IMR-90 (cell line): ENCODE measurements around the gene INAFM1. TPM values are rescaled to one million over a fixed set of nuclear protein-coding genes. Genes with fewer than 3 reads are reported as not detected.

Experiments used
- ATAC-seq: fragments of 200-7000 bp; cut with Tn5 transposase; 2 replicates; pipeline ENCODE4 v1.9.1; 2020; ENCODE audit warnings: low read depth, mild to moderate bottlenecking, moderate library complexity
- BruUV-seq: library from RNA; stranded (reverse); fragments of 400-500 nt; replicated peaks from 2 replicates; lab custom pipeline; 2021; lab: Mats Ljungman, UMichigan
- CTCF ChIA-PET: fragments of 300-600 bp; formaldehyde crosslinking; extraction: SDS; loops from one replicate; lab custom pipeline; 2021; ENCODE audit warnings: antibody characterized with exemption; lab: Yijun Ruan, JAX
- POLR2A ChIA-PET: fragments of 300-600 bp; sonication (Branson Sonifier 250); formaldehyde crosslinking; loops from one replicate; lab custom pipeline; 2022; ENCODE audit warnings: antibody characterized with exemption; ENCODE audit not compliant: unreplicated experiment; lab: Charles Lee
- DNase-seq: peaks from one replicate; pipeline ENCODE4 v3.0.0; 2013
- H2AFZ ChIP-seq: replicated peaks from 2 replicates; pipeline ENCODE3; 2013; ENCODE audit warnings: low read length, mild to moderate bottlenecking; ENCODE audit not compliant: poor library complexity
- H2AK5ac ChIP-seq: 2 replicates; pipeline ENCODE4 v1.6.1; 2013; ENCODE audit warnings: low read depth, low read length, inconsistent platforms
- H2AK9ac ChIP-seq: replicated peaks from 2 replicates; pipeline ENCODE3; 2013; ENCODE audit warnings: mild to moderate bottlenecking, low read depth, low read length, moderate library complexity; ENCODE audit not compliant: poor library complexity
- H2BK120ac ChIP-seq: 2 replicates; pipeline ENCODE4 v1.6.1; 2013; ENCODE audit warnings: low read depth, low read length, inconsistent platforms
- H2BK15ac ChIP-seq: 3 replicates; pipeline ENCODE4 v1.6.1; 2013; ENCODE audit warnings: low read depth, low read length, inconsistent platforms
- H2BK20ac ChIP-seq: 2 replicates; pipeline ENCODE4 v1.6.1; 2013; ENCODE audit warnings: low read depth, mild to moderate bottlenecking, inconsistent platforms, low read length, moderate library complexity
- H2BK5ac ChIP-seq: 2 replicates; pipeline ENCODE4 v1.6.1; 2013; ENCODE audit warnings: mild to moderate bottlenecking, low read depth, low read length, inconsistent platforms; ENCODE audit not compliant: poor library complexity, severe bottlenecking
- H3K14ac ChIP-seq: replicated peaks from 2 replicates; pipeline ENCODE4 v1.6.1; 2013; ENCODE audit warnings: low read depth, low read length, inconsistent platforms
- H3K18ac ChIP-seq: 2 replicates; pipeline ENCODE4 v1.6.1; 2013; ENCODE audit warnings: low read depth, low read length, control low read depth
- H3K23ac ChIP-seq: 2 replicates; pipeline ENCODE4 v1.6.1; 2013; ENCODE audit warnings: low read depth, low read length, inconsistent platforms
- H3K27ac ChIP-seq: 2 replicates; pipeline ENCODE4 v1.5.1; 2013; ENCODE audit warnings: mild to moderate bottlenecking, control low read depth, low read length; ENCODE audit not compliant: insufficient read depth
- H3K27me3 ChIP-seq: 2 replicates; pipeline ENCODE4 v1.6.1; 2013; ENCODE audit warnings: low read length; ENCODE audit not compliant: control insufficient read depth, insufficient read depth
- H3K36me3 ChIP-seq: 2 replicates; pipeline ENCODE4 v1.6.1; 2013; ENCODE audit warnings: low read length, mixed read lengths; ENCODE audit not compliant: control insufficient read depth, insufficient read depth
- H3K4ac ChIP-seq: 2 replicates; pipeline ENCODE4 v1.6.1; 2013; ENCODE audit warnings: low read depth, low read length, inconsistent platforms
- H3K4me1 ChIP-seq: 2 replicates; pipeline ENCODE4 v1.6.1; 2013; ENCODE audit warnings: low read length, mixed read lengths; ENCODE audit not compliant: control insufficient read depth, insufficient read depth
- H3K4me2 ChIP-seq: 2 replicates; pipeline ENCODE4 v1.6.1; 2013; ENCODE audit warnings: low read depth, mild to moderate bottlenecking, control low read depth, low read length, moderate library complexity
- H3K4me3 ChIP-seq: 2 replicates; pipeline ENCODE4 v1.5.1; 2013; ENCODE audit warnings: low read depth, mild to moderate bottlenecking, control low read depth, low read length, moderate library complexity; ENCODE audit not compliant: insufficient read depth
- H3K56ac ChIP-seq: 2 replicates; pipeline ENCODE4 v1.6.1; 2013; ENCODE audit warnings: low read length, inconsistent platforms; ENCODE audit not compliant: insufficient read depth; ENCODE audit errors: extremely low read depth
- H3K79me1 ChIP-seq, 2 experiments: 2 replicates each; pipeline ENCODE4 v1.6.1; 2013; ENCODE audit warnings: low read length in 2 of 2, inconsistent platforms in 1 of 2, low read depth in 1 of 2
- H3K9ac ChIP-seq: 2 replicates; pipeline ENCODE4 v1.6.1; 2013; ENCODE audit warnings: low read depth, low read length, control low read depth
- H3K9me1 ChIP-seq: 2 replicates; pipeline ENCODE4 v1.6.1; 2013; ENCODE audit warnings: low read length, inconsistent platforms; ENCODE audit not compliant: insufficient read depth
- H3K9me3 ChIP-seq: 2 replicates; pipeline ENCODE4 v1.6.1; 2013; ENCODE audit warnings: low read length; ENCODE audit not compliant: control insufficient read depth, insufficient read depth
- H4K20me1 ChIP-seq: 2 replicates; pipeline ENCODE4 v1.6.1; 2013; ENCODE audit warnings: low read length, inconsistent platforms; ENCODE audit not compliant: insufficient read depth
- H4K5ac ChIP-seq: 2 replicates; pipeline ENCODE4 v1.6.1; 2013; ENCODE audit warnings: mild to moderate bottlenecking, low read depth, low read length, control low read depth
- H4K8ac ChIP-seq, 2 experiments: 2 replicates each; pipeline ENCODE4 v1.6.1; 2013; ENCODE audit warnings: low read depth in 2 of 2, low read length in 2 of 2, control low read depth in 1 of 2, inconsistent platforms in 1 of 2
- H4K91ac ChIP-seq: 2 replicates; pipeline ENCODE4 v1.6.1; 2013; ENCODE audit warnings: low read depth, low read length, inconsistent platforms; ENCODE audit not compliant: insufficient read depth
- BHLHE40 ChIP-seq: fragments of 150-350 bp; IDR thresholded peaks from 2 replicates; pipeline ENCODE4 v1.6.1; 2016; ENCODE audit warnings: mild to moderate bottlenecking, low read depth, low read length
- CEBPB ChIP-seq: IDR thresholded peaks from 2 replicates; pipeline ENCODE4 v1.6.1; 2012; ENCODE audit warnings: low read depth, low read length, improper control_type of control experiment
- CHD1 ChIP-seq: IDR thresholded peaks from 2 replicates; pipeline ENCODE4 v1.6.1; 2012; ENCODE audit warnings: low read depth, low read length, improper control_type of control experiment
- FOS ChIP-seq: fragments of 150-350 bp; IDR thresholded peaks from 2 replicates; pipeline ENCODE4 v1.6.1; 2016; ENCODE audit warnings: low read depth, low read length
- MAFK ChIP-seq: IDR thresholded peaks from 2 replicates; pipeline ENCODE4 v1.6.1; 2012; ENCODE audit warnings: low read depth, low read length, improper control_type of control experiment
- MAZ ChIP-seq: IDR thresholded peaks from 2 replicates; pipeline ENCODE4 v1.6.1; 2012; ENCODE audit warnings: low read depth, mild to moderate bottlenecking, low read length, improper control_type of control experiment, moderate library complexity, borderline replicate concordance
- MXI1 ChIP-seq: IDR thresholded peaks from 2 replicates; pipeline ENCODE4 v1.6.1; 2012; ENCODE audit warnings: low read depth, mild to moderate bottlenecking, low read length, moderate library complexity, borderline replicate concordance
- NFE2L2 ChIP-seq: fragments of 150-350 bp; IDR thresholded peaks from 2 replicates; pipeline ENCODE4 v1.6.1; 2016; ENCODE audit warnings: low read depth, mild to moderate bottlenecking, low read length
- POLR2A ChIP-seq: IDR thresholded peaks from 2 replicates; pipeline ENCODE4 v1.6.1; 2012; ENCODE audit warnings: mild to moderate bottlenecking, low read depth, low read length
- RCOR1 ChIP-seq: IDR thresholded peaks from 2 replicates; pipeline ENCODE4 v1.6.1; 2012; ENCODE audit warnings: mild to moderate bottlenecking, low read length, improper control_type of control experiment; ENCODE audit not compliant: insufficient replicate concordance
- RFX5 ChIP-seq: IDR thresholded peaks from 2 replicates; pipeline ENCODE4 v1.8.0; 2012; ENCODE audit warnings: low read depth, mild to moderate bottlenecking, low read length, moderate library complexity
- SMC3 ChIP-seq: fragments of 150-350 bp; IDR thresholded peaks from 2 replicates; pipeline ENCODE4 v1.6.1; 2016; ENCODE audit warnings: low read depth, mild to moderate bottlenecking, antibody characterized with exemption, low read length, moderate library complexity
- WGBS, 2 experiments: methylation state at CpG; one replicate each; pipeline versions ENCODE4 v1.1.5 to v1.1.7; 2013; ENCODE audit warnings: missing lambda C conversion rate in 2 of 2; ENCODE audit not compliant: insufficient read length in 1 of 2; ENCODE audit errors: extremely low coverage in 2 of 2; 5-methylcytosine and 5-hydroxymethylcytosine counted together
- dilution Hi-C: fragments of 300-500 bp; cut with HindIII; formaldehyde crosslinking; loops from one replicate; pipeline ENCODE4 v1.14.3; 2018; ENCODE audit warnings: low sequenced_read_pairs; ENCODE audit not compliant: unreplicated experiment
- in situ Hi-C: fragments of 300-500 bp; cut with MboI; formaldehyde crosslinking; loops from 3 replicates; pipeline ENCODE4 v1.14.3; 2019; ENCODE audit warnings: low sequenced_read_pairs, inconsistent platforms, mixed read lengths
- intact Hi-C: fragments of 100-400 bp; cut with micrococcal nuclease; formaldehyde crosslinking; loops from 2 replicates; pipeline ENCODE4 v1.10.0; 2022
- polyA plus RNA-seq, 3 experiments: library from polyadenylated mRNA; depleted of rRNA; stranded (reverse); fragments of >200 nt; gene quantifications; 2 replicates each; pipeline ENCODE4 v1.2.3, GENCODE V29; 2012; ENCODE audit warnings: low replicate concordance in 1 of 3
- total RNA-seq: library from RNA; depleted of rRNA; stranded (reverse); fragments of >200 nt; gene quantifications from 2 replicates; pipeline ENCODE4 v1.2.3, GENCODE V29; 2012
- TF ChIP-seq, protein P1 (sequence below): fragments of 150-350 bp; IDR thresholded peaks from 2 replicates; pipeline ENCODE4 v1.6.1; 2016; ENCODE audit warnings: low read depth, mild to moderate bottlenecking, low read length, moderate library complexity, borderline replicate concordance

The INAFM1 gene
- total and polyA plus RNA-seq, 2 of the 4 experiments (the other 2 are of a cell fraction), result 0.36 to 7.8 TPM

DNA sequence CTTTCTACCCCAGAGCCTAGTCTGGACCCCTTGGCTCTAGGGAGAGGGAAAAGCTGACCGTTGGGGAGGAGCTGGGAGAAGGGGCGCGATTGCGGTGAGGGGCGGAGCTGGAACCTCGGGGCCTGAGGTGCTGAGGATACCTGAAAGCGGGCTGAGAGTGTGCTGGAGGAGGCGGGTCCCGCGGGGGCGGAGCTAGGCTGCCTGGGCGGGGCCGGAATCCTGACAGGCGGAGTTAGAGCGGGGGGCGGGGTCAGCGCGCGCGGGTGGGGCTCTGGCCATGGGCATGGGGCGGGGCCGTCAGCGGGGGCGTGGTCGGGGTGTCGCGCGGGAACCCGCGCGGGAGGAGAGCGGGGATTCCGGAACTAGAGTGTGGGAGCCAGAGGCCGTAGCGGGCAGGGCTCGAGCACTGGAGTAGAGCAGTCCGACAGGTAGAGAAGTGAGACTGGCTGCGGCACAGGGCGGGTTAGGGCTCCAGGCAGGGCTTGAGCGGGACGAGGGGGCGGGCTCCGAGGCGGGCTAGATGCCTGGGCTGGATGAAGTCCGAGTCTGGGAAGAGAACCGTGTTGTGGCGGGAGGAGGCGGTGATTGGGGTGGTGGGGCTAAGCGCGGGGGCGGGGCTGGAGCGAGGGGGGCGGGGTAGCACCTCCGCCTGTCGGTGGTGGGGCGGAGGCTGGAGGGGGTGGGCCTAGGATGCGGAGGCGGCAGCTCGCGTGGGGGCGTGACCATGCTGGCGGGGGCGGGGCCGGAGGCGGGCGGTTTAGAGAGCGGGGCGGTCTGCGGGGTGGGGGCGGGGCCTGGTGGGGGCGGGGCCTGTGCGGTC, at the start of gene INAFM1 (continued):
- peak; percentile 70 for TF ChIP-seq POLR2A

DNA sequence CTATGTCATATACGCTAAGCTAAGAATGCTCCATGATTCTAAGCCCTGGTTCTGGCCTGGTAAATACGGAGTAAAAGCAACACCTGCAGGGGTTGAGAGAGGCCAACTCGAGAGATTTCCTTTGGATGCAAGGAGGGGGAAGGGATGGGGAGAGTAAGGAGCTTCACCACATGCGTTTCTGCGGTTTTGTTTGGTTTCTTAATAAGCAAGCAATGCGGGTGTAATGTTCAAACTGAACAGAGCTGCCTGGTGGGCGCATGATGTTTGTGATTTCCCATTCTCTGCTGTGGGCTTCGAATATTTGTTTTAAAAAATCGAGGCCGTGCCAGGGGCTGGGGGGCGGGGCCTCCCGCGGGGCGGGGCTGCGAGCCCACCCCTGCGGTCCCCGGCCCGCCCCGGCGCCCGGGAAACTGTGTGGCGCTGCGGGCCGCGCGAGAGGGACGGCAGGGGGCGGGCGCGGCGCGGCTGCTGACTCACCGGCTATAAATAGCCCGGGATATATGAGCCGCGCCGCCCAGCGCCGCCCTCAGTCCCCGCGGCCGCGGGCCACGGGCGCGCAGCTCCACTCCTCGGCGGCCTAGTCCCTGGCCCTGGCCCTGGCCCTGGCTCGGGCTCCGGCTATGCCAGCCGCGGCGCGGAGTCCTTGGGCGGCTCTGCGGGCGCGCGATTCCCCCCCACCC, 48.8 kb upstream of the INAFM1 start:
- Histone ChIP-seq H3K23ac (peak overlapping the region; percentile 61; the same call in 1 of the 2 replicates), H3K27ac (peak overlapping the region; percentile 97), H2AK5ac (0 out of 2 replicates have a peak overlapping the region, but pooled peaks have one; percentile 38), H4K20me1 (peaks cover 38% of the 10 kb centered on the region), H2AFZ (peak overlapping the region; percentile 80), H3K14ac (peak overlapping the region; percentile 27), H4K91ac (peak overlapping the region; percentile 70), H2BK5ac (peak overlapping the region; percentile 90), H3K27me3 (no peaks in the 10 kb centered on the region), H3K36me3 (peaks cover 17% of the 10 kb centered on the region; the same call in 1 of the 2 replicates), H3K4ac (peak overlapping the region; percentile 93), H2BK20ac (peak overlapping the region; percentile 64), H2BK120ac (peak overlapping the region; percentile 80), H3K18ac (peak overlapping the region; percentile 58; the same call in 1 of the 2 replicates), H3K9me3 (no peaks in the 10 kb centered on the region), H3K9me1 (peaks cover 9% of the 10 kb centered on the region), H3K79me1 (peaks cover 6 to 59% of the 10 kb centered on the region in 2 experiments), H3K9ac (peak overlapping the region; percentile 60), H3K4me2 (peak overlapping the region; percentile 80), H4K8ac (peak overlapping the region; percentile 90 to 91; a peak in 2 of 4 replicates), H3K4me1 (peaks cover 19% of the 10 kb centered on the region), H2AK9ac (peak overlapping the region; percentile 90), H3K56ac (peak overlapping the region; percentile 31; the same call in 1 of the 2 replicates), H2BK15ac (peak overlapping the region; percentile 22; the same call in 1 of the 3 replicates), H3K4me3 (peak overlapping the region; percentile 1), H4K5ac (peak overlapping the region; percentile 54; the same call in 1 of the 2 replicates)
- intact Hi-C loops, result loop anchor here (1.0 kb wide), 2 partner anchors 16 to 18 kb away; no protein-coding TSS in a partner anchor
- DNase-seq, result peak; percentile 84
- CTCF ChIA-PET, result interaction anchor here (0.6 to 2.4 kb wide), 5 partner anchors 11 to 76 kb away, joined by 3 to 13 read pairs (median 3); no protein-coding TSS in a partner anchor
- no TSS peak for BruUV-seq
- WGBS, 2 experiments, result 4% methylated on average over 19 of the region's 59 CpGs; no CpG with 5 or more reads in 1 of the 2 experiments
- POLR2A ChIA-PET, result interaction anchor here (0.6 to 1.2 kb wide), 5 partner anchors 15 to 100 kb away, joined by 3 to 5 read pairs (median 4); partner anchors contain the start of gene CCDC9
- ATAC-seq, result peak; percentile 57
- in situ Hi-C loops, result no loop called here
- dilution Hi-C loops, result no loop called here
- TF ChIP-seq CHD1, result no peak
- 0 out of 2 replicates have a peak, but pooled peaks have one; percentile 27 for TF ChIP-seq BHLHE40
- TF ChIP-seq POLR2A, result peak; percentile 99
- no peak for TF ChIP-seq SMC3
- TF ChIP-seq RCOR1, result no peak
- peak; percentile 40; the same call in 1 of the 2 replicates for TF ChIP-seq CEBPB
- TF ChIP-seq FOS, result peak; percentile 62; the same call in 1 of the 2 replicates
- peak; percentile 35; the same call in 1 of the 2 replicates for TF ChIP-seq MXI1
- peak; percentile 82; the same call in 1 of the 2 replicates for TF ChIP-seq MAZ
- TF ChIP-seq MAFK, result no peak
- TF ChIP-seq RFX5, result no peak
- peak; percentile 28; the same call in 1 of the 2 replicates for TF ChIP-seq NFE2L2
- TF ChIP-seq, protein P1, sequence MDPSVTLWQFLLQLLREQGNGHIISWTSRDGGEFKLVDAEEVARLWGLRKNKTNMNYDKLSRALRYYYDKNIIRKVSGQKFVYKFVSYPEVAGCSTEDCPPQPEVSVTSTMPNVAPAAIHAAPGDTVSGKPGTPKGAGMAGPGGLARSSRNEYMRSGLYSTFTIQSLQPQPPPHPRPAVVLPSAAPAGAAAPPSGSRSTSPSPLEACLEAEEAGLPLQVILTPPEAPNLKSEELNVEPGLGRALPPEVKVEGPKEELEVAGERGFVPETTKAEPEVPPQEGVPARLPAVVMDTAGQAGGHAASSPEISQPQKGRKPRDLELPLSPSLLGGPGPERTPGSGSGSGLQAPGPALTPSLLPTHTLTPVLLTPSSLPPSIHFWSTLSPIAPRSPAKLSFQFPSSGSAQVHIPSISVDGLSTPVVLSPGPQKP, result no peak
